Breast epithelium (tissue), 3 donors: ENCODE measurements around the gene OGFOD3.

Source experiments
- POLR2A ChIP-seq: fragments of 450-650 bp; IDR thresholded peaks from one replicate; pipeline ENCODE4 v1.6.1; 2016; ENCODE audit warnings: antibody characterized with exemption, mild to moderate bottlenecking, moderate library complexity
- POLR2AphosphoS5 ChIP-seq, 3 donors: sonication (generic); formaldehyde crosslinking; IDR thresholded peaks; one replicate each; pipeline ENCODE4 v1.6.1; 2017; ENCODE audit warnings: antibody characterized with exemption in 3 of 3
- TF ChIP-seq, protein P1 (sequence below), 3 donors: fragments of 450-650 bp; IDR thresholded peaks; one replicate each; pipeline ENCODE4 v1.5.1; 2016 to 2017; ENCODE audit warnings: antibody characterized with exemption in 3 of 3, mild to moderate bottlenecking in 3 of 3, moderate library complexity in 3 of 3

DNA sequence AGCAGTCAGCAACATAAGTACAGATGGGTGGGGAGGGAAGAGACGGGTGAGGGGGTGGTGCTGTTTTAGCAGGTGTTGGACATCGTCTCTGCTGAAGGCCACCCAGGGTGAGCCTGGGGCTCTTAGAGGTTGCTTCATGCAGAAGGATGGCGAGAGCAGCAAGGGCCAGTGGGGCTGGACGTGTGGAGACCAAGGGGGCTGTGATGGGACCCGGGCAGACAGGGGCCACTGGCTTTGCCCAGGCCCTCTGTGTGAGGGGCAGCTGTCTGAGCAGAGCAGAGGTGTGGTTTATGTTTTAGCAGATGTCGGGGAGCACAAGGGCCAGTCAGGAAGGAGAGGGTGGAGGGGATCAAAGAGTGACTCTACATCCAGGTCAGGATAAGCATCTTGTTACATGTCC, 45.0 kb upstream of the OGFOD3 start:
- TF ChIP-seq, protein P1, sequence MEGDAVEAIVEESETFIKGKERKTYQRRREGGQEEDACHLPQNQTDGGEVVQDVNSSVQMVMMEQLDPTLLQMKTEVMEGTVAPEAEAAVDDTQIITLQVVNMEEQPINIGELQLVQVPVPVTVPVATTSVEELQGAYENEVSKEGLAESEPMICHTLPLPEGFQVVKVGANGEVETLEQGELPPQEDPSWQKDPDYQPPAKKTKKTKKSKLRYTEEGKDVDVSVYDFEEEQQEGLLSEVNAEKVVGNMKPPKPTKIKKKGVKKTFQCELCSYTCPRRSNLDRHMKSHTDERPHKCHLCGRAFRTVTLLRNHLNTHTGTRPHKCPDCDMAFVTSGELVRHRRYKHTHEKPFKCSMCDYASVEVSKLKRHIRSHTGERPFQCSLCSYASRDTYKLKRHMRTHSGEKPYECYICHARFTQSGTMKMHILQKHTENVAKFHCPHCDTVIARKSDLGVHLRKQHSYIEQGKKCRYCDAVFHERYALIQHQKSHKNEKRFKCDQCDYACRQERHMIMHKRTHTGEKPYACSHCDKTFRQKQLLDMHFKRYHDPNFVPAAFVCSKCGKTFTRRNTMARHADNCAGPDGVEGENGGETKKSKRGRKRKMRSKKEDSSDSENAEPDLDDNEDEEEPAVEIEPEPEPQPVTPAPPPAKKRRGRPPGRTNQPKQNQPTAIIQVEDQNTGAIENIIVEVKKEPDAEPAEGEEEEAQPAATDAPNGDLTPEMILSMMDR (IDR thresholded peaks at IDR 0.05): no peak
- TF ChIP-seq POLR2A (no peak), POLR2AphosphoS5 (IDR thresholded peaks at IDR 0.05) (no peak)
